ENCODE results near the gene TTI1. TPM values are rescaled to one million over a fixed set of nuclear protein-coding genes. Genes with fewer than 3 reads are reported as not detected.
"Not testable (repeated sequence)": the region's sequence is repeated elsewhere in the genome, so short reads cannot be mapped to it uniquely, and the experiment has no call there.

TTI1 gene
- total RNA-seq, 1 donor from 2014 or later = 20.2 TPM

DNA sequence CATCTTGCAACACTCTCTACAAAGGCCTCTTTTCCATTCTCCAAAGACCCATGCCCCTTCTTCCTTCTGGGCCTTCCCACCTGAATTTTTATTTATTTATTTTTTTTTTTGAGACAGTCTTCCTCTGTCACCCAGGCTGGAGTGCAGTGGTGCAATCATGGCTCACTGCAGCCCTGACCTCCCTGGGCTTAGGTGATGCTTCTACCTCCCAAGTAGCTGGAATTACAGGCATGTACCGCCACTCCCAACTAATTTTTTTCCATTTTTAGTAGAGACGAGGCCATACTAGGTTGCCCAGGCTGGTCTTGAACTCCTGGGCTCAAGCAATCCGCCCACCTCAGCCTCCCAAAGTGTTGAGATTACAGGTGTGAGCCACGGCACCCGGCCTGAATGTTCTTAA is 23.8 kb downstream of the TTI1 start:
- not testable (repeated sequence) for DNase-seq

DNA sequence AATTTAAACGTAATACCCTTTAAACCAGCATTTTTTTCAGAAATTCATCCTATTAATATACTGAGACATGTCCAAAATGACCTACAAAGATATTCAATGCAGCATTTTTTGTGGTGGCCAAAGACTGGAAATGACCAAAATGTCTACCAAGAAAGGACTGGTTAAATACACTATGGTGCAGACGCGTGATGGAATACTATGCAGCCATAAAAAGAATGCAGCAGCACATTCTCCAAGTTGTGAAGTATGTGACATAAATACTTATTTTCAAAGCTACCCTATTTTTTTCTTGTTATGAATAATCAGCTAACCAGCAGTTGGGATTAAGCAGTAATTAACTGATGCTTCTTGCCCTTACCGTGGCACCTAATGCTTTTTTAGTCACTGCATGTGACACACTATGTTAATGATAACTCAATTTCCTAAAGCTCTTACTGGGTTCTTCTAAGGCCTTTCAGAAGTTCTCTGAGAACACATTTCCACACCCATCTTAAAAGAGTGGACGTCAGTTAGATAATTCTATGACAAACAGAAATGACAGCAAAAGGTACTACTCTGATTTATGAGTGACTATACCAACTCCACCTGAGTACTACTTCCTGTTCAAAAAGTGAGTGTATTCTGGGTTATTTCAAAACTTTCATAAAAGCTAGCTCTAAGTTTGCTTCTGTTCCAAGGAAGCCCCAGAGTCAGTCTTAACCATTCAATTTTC is 24.9 kb downstream of the TTI1 start:
- DNase-seq = no peak

DNA sequence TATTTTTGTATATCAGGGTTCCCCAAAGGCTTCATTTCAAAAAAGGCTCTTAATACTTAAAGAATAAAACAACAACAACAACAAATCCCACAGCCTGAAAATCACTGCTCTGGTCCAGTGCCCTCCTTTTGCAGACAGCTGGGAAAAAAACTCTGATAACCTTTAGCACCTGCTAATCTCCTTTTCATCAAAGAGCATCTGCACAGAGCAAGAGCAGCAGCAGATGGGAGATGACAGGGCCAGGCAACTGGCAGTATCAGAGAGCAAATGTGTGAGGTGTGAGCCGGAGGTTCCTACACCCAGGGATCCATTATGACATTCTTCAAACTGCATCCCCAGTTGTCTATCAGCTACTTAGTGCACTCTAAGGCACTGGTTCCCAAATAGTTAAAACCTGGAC is 25.7 kb downstream of the TTI1 start:
- peak; percentile 36 for DNase-seq

DNA sequence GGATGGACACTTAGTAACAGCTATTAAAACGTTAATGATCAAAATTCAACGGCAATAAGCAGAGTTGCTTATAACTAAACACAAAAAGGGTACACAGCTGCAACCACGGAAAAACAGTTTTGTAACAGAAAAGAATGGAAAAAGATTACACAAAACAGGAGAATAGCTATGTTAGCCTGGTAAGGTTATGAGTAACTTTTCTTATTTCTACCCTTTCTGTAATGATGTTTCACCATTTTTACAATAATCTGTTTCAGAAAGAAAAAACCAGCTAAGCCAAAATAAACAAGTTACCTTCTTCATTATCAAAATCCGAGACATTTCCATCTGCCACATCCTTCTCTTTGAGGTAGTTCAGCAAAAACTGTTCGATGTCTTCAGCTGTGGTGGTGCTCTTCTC is 27.4 kb downstream of the TTI1 start:
- no peak for DNase-seq

DNA sequence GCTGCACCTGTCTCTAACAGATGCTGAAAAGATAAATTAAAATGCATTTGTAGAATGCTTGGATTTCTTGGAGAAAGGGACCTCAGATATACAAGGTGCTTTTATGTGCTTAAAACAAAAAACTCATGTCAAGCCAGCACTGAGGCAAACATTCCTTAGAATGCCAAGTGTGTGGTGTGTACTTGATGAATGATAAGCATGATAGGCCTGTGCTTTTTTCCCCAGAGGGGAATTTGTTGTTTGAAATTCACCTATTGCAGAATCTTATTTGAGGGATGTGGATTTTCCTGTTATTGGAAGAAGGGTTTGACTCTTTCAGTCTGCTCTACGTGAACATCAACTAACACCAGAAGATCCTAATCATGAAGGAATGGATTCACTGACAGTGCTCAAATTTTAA is 28.8 kb downstream of the TTI1 start:
- DNase-seq = no peak

DNA sequence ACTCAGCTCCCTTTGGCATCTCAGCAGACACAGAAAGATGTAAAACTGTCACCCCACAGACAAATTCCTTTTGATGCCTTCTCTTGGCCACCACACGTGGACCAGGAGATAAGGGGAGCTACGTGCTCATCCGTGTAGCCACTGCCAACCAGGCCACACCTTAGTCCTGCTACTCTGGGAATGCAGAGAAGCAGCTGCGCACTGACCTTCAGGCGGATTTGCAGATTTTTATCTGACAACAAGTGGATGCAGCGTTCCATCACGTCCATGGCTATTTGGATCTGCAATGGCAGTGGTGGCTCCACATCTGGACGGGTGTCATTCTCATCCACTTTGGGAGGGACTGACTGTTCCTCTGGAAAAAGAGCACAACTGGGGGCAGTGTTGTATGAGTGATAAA is 30.8 kb downstream of the TTI1 start:
- DNase-seq = no peak

DNA sequence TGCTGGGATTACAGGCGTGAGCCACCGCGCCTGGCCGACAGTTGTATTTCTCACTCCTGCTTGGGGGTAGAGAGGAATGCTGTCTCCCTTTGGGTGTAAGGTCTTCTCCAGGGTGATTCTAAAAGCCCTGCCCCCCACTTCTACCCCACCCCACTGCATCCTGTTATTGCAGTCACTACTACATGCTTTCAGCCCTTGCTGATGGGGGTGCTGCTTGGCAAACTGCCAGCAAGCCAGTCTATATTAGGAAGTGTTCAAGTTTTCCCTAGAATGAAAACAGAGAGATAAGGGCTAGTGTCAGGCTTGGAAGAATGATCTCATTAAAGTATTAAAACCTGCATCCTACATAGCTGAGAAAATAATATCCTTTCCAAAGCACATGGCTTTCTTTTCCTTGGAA is 31.3 kb downstream of the TTI1 start:
- no peak for DNase-seq

DNA sequence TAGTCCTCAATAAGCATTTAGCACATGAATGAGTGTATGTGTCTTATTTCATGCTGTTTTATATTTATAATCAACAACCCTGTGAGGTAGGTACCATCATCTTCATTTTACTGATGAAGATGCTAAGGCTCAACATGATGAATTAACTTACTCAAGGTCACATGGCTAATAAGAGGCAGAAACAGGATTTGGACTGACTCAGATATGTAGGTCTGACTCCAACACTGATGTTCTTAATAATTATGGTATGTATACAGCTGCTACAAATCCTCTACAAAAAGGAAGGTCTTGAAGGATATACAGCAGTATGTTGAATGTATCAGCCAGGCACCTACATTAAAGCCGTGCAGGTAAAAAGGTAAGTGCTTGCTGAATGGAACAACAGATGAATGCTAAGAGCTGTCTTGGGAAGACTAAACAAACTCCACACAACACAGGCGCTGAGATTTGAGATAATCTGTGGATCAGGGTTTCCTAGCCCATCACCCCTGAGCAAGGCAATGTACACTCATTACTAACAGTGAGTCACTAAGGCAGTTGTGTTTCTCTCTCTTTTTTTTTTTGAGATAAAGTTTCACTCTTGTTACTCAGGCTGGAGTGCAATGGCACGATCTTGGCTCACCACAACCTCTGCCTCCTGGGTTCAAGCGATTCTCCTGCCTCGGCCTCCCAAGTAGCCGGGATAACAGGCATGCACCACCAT is 31.9 kb downstream of the TTI1 start:
- DNase-seq = no peak

DNA sequence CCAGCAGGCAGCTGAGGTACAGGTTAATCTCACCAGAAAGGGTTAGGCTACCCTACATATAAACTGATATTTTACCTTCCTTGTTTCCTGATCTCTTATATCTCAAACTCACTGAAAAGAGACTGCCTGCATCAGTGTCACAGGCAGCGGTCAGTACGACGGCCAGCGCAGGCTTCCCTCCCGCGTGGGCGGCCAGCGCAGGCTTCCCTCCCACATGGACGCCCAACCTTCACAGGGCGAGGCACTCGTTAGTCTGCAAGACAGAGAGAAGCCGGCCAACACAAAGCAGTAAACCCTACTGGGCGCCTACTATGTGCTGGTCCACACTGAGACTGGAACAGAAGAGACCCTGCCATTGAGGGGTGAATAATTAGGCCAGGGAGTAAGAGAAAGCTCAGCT is 33.0 kb downstream of the TTI1 start:
- DNase-seq = no peak

DNA sequence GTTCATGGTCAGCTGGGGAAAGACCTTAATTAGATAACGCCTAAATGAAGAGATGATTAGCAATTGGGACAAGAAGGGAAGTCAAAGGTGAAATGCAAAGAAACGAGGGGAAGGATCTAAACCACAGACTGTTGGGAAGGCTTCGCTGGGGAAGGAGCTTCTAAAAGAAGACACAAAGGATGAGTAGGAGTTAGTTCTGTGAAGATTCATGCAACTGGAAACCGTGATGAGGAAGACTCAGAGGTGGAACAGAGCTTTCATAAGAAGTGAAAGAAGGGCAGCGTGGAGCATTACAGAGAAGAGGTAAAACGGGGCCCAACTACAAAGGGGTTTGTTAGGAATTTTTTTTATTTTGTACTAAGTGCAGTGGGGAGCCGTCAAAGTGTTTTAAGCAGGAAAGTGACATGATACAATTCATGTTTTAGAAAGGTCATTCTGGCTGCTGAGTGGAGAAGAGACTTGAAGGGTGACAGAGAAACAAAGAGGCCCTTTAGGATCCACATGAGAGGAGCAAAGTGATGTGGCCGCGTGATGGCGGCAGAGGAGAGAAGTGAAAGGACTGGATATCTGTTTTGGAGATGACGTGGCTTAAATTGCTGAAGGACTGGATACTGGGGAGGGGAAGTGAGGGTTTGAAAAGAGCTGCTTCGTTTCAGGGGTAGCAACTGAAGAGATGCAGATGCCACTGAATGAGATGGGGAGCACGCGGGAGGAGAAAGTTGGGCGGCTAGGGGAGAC is 33.6 kb downstream of the TTI1 start:
- DNase-seq = no peak

DNA sequence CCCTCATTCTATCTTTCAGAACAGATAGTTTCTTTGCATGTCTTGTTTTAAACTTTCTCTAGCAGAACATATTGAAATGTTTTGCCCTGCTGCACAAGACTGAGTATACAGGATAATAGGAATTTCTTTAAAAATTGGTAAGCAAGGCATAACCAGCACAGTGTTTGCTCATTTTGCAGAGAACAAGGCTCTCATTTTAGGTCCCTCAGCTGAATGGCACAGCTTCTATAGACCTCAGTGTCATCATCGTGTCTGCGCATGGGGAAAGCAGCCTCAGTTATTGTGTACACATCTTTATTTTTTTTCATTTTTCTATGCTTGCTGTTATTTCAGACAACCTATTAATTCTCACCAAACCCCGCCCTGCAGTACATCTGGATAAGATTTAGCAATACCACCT is 35.7 kb downstream of the TTI1 start:
- no peak for DNase-seq

DNA sequence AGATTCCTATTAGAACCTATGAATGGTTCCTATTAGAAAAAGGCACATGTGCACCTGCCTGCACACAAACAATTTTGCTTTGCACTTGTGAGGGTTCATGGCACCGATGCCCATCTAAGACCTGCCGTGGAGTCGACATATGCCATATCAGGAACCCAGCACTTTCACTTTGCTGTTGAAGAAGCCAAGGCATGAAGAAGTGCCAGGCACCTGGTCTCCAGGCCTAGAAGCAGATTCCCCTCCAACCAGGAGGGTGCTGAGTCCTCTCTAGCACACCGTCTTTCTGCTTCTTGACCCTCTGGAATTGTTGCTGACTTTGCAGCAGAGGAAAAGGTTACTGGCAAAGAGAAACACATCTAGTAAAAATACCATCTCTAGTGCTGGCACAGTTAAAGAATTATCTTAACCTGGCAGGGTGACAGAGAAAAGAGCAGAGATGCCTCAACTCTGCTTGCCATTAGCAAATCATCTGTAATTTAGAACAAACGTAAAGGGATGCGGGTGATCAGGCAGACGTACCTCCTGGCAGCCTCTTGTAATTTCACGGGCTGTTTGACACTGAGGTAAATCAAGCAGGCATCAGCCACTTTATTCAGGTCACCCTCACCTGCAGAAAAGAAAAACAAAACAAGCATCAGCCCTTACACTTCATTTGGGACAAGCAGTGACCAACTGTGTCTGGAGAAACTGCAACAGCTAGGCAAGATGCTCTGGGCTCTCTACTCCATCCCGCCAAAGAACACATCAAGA is 37.2 kb downstream of the TTI1 start:
- no peak for DNase-seq

DNA sequence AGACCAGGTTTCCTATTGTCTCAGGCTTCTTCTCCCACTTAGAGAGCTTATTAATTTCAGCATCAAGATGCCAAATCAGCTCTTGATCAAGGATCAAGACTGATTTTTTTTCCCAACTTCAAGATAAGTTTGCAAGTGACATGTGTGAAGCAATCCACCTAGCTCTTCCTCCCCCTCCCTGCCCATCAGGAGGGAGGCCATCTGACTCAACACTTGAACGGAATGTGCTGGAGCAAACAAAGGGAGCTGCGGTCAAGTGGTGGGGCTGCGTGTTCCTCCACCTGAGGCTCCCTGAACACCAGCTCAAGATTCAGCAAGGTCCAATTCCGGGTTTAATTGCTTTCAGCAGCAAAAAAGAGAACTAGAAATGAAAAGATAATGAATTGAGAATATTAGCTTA is 38.7 kb downstream of the TTI1 start:
- no peak for DNase-seq

DNA sequence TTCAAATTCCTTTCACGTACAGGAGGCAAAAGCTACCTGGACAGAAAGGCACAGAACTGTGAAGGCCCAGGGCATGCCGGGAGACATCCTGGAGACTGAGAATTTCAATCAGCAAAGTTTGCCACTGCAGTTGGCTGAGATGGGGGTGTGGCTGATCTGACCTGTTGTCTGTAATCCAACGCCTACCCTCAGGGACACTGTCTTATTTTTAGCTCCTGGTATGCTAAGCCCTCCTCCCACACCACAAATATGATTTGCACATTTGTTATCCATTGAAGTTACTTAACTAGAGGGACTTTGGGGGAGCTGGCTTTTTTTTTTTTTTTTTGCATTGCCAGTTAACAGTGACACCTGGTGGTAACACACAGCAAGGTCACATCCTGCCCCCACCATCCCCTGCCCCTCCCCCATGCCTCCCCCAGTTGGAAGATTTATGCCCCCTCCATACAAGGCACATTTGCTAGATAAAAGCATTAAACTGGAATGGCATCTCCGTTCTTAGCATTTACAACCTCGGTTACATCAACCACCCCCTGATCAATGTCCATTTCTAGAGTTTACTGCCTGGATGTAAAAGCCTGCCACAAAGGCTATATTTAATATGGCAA is 40.4 kb downstream of the TTI1 start:
- DNase-seq = peak; percentile 87

DNA sequence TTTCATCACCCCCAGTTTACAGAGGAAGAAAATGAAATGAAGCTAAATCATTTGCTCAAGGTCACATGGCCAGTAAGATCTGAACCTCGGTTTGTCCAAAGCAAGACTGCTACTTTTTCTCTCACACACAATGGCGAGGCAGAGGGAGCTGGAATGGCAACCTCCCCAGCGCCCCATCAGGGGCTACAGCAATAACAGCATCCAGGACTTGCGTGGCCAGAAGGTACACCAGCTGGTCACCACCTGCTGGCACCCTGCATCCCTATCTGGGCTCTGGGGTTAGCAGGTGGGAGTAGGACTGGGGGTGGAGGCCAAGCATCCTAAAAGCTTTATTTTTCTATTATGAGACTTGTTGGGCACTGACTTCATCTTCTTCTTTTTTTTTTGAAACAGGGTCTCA is 41.3 kb downstream of the TTI1 start:
- no peak for DNase-seq

DNA sequence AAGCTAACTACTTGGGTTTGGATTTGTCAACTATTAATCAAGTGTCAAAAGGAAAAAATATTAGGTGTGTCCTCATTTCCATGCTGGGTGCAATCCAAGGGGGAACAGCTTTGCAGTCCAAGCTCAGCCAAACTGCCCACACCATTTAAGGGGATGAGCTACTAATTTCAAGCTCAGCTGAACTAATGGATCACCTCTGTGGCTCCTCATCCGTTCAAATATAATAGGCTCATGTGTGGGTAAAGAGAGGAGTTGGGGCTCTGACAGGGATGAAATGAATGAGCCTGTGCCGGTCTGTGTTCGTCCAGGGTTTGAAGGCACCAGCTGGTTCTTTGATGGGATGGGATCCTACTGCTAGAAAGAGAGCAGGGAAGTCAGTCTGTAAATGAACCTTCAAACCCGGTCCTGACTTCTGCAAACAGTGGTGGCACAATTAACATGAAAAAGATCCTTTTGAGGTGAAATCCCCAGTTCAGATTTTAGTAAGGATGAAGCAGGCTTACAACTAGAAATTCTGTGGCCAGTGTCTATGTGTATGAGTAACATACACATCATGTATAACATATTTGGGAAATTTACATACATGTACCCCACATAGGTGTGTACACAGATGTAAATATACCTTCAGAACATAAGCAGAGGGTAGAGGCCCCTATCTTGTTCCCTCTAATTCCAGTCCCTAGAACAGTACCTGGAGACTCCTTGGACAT is 41.9 kb downstream of the TTI1 start:
- no peak for DNase-seq

DNA sequence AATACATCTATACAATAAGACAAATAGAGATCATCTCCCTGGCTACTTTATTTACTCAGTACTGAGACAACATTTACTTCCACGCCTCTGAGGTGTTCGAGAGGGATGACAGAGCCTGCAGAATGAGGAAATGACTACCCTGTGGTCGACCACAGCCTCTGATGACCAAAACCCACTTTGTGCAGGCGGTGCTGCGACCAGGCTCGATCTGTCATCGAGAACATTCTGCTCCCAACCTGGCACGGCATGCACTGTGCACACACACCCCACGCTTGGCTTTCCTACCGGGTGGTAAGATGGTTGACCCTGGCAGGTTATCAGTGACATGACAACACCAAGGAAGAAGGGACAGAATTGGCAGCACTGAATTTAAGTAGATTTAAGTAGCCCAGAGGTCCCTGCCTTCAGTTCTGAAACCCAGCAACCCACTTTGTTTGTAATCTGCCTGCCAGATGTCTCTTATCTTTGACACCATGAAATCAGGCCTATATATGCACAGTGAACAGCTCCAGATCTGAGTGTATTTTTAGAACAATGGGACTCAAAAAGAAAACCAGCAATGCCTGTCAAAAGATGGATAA is 42.6 kb downstream of the TTI1 start:
- DNase-seq = peak; percentile 69

DNA sequence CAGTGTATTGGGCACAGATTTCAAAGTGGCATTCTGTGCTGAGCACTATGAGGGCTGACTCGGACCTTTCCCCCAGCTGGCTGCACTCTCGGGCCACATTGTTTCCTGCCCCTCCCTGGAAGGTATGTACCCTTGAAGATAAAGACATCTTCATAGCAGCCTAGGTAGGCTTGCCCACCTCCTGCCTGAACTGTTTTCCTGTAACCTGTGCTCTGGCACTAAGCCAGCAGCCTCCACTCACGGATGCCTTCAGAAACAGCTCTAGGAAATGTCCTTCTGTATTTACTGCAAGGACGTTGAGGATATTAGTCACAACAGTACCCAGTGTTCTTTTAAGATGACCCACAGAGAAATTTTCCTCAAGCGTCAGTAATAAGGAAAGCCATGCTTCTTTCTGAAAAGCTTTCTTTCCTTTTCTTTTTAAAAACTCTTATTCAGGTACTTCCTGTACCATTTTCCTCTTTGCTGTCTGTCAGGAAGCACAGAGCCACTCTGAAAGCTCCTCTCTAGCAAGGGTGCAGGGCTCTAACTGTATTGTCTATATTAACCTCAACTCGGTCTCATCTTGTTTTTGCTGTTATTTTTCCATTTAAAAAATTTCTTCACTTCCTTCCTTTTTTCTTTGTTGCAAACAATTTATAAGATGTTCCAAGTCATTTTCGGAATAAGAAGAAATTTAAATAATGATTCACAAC is 43.5 kb downstream of the TTI1 start:
- DNase-seq = no peak

DNA sequence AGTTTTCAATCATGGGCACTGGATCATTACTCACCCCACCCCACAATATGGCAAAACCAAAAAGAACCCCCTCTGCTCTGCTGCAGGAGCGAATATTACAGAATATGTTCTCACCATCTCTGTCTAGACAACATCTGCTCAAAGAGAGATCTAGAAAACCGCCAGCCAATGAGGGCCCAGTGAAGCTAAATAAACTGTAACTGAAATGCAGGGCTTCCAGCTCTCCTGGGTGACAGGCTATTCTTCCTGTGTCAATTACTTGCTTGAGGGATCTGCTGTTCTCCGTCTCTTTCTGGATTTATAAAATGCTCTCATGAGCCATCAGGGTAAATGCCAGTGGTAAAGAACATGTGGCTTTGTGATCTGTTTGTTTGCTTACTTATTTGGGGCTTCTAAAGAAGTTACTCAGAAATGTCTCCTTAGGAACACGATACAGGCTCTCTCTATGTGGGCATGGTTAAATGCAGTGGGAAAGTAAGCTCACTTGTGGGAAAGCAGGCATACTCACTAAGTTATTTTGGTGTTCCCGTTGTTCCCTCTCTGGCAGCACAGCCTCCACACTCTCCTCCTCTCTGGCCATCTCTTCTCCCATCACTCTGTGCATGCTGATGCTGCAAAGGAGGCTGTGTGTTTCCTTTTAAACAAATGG is 44.8 kb downstream of the TTI1 start:
- DNase-seq = peak; percentile 41

All from tongue (tissue), 2 donors.